ENCODE measurements around the gene STKLD1.

The STKLD1 gene

GRCh38 chr9:133361507-133362092, 14.6 kb upstream of the STKLD1 start:
- TF ChIP-seq CTCF (IDR thresholded peaks at IDR 0.05; ENCODE audit: borderline replicate concordance, control extremely low read depth, extremely low read depth, insufficient read depth, missing control alignments): no peak

GRCh38 chr9:133362359-133363044, 13.7 kb upstream of the STKLD1 start:
- no peak for TF ChIP-seq CTCF (IDR thresholded peaks at IDR 0.05; ENCODE audit: borderline replicate concordance, control extremely low read depth, extremely low read depth, insufficient read depth, missing control alignments)
- no peak for DNase-seq (ENCODE audit: low spot score)
- in situ Hi-C loops (cut with MboI; ENCODE audit: low sequenced_read_pairs, unreplicated experiment): no loop called here

More at GRCh38 chr9:133361507-133362092, 14.6 kb upstream of the STKLD1 start:
- no peak for DNase-seq (ENCODE audit: low spot score)
- in situ Hi-C loops (cut with MboI; ENCODE audit: low sequenced_read_pairs, unreplicated experiment): no loop called here

GRCh38 chr9:133366435-133366834, 9.7 kb upstream of the STKLD1 start:
- in situ Hi-C loops (cut with MboI; ENCODE audit: low sequenced_read_pairs, unreplicated experiment): no loop called here
- no peak for TF ChIP-seq CTCF (IDR thresholded peaks at IDR 0.05; ENCODE audit: borderline replicate concordance, control extremely low read depth, extremely low read depth, insufficient read depth, missing control alignments)
- no peak for DNase-seq (ENCODE audit: low spot score)

- in situ Hi-C loops (cut with MboI; ENCODE audit: low sequenced_read_pairs, unreplicated experiment): no loop called here
- DNase-seq (ENCODE audit: low spot score): no peak
- TF ChIP-seq CTCF (IDR thresholded peaks at IDR 0.05; ENCODE audit: borderline replicate concordance, control extremely low read depth, extremely low read depth, insufficient read depth, missing control alignments): no peak
Observed at GRCh38 chr9:133367221-133367620, 8.9 kb upstream of the STKLD1 start.

- in situ Hi-C loops (cut with MboI; ENCODE audit: low sequenced_read_pairs, unreplicated experiment): no loop called here
- no peak for TF ChIP-seq CTCF (IDR thresholded peaks at IDR 0.05; ENCODE audit: borderline replicate concordance, control extremely low read depth, extremely low read depth, insufficient read depth, missing control alignments)
- DNase-seq (ENCODE audit: low spot score): no peak
Observed at GRCh38 chr9:133367778-133368177, 8.4 kb upstream of the STKLD1 start.

- no peak for TF ChIP-seq CTCF (IDR thresholded peaks at IDR 0.05; ENCODE audit: borderline replicate concordance, control extremely low read depth, extremely low read depth, insufficient read depth, missing control alignments)
- in situ Hi-C loops (cut with MboI; ENCODE audit: low sequenced_read_pairs, unreplicated experiment): no loop called here
- no peak for DNase-seq (ENCODE audit: low spot score)
Observed at GRCh38 chr9:133368249-133368881, 7.8 kb upstream of the STKLD1 start.

Measured in GM13976 (cell line).